GM12865 (cell line): ENCODE data around the gene HSPG2.

ENCODE experiments used
- DNase-seq: peaks from one replicate; pipeline ENCODE4 v3.0.0; 2010; ENCODE audit warnings: low read depth
- H3K4me3 ChIP-seq: 2 replicates; pipeline ENCODE4 v1.5.1; 2011; ENCODE audit warnings: mild to moderate bottlenecking, low read depth, low read length, control low read depth
- TF ChIP-seq, protein P1 (sequence below): IDR thresholded peaks from 2 replicates; pipeline ENCODE4 v1.5.1; 2011; ENCODE audit warnings: low read length, control low read depth, low read depth, inconsistent platforms; ENCODE audit not compliant: insufficient read depth; ENCODE audit errors: missing control alignments

Gene HSPG2

DNA sequence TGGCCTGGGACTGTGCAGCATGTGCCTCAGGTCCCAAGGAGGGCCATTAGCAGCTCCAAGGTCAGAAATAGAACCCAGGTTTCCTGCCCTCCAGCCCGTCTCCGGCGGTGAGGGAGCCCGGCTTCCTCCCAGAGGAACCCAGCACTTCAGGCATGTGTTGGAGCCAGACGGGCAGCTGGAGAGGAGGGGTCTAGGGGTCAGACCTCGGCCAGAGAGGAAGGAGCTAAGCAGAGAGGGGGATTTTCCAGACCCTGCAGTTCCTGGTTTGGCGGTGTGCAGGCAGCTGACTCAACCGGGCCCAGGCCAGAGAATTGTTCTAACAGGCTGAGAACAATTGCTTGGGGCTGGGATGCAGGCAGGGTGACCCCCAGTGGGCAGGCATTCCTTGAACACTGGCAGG, 37.1 kb downstream of the HSPG2 start:
- H3K4me3 ChIP-seq, result no peak overlapping the region
- no peak for DNase-seq
- TF ChIP-seq, protein P1, sequence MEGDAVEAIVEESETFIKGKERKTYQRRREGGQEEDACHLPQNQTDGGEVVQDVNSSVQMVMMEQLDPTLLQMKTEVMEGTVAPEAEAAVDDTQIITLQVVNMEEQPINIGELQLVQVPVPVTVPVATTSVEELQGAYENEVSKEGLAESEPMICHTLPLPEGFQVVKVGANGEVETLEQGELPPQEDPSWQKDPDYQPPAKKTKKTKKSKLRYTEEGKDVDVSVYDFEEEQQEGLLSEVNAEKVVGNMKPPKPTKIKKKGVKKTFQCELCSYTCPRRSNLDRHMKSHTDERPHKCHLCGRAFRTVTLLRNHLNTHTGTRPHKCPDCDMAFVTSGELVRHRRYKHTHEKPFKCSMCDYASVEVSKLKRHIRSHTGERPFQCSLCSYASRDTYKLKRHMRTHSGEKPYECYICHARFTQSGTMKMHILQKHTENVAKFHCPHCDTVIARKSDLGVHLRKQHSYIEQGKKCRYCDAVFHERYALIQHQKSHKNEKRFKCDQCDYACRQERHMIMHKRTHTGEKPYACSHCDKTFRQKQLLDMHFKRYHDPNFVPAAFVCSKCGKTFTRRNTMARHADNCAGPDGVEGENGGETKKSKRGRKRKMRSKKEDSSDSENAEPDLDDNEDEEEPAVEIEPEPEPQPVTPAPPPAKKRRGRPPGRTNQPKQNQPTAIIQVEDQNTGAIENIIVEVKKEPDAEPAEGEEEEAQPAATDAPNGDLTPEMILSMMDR, result no peak

DNA sequence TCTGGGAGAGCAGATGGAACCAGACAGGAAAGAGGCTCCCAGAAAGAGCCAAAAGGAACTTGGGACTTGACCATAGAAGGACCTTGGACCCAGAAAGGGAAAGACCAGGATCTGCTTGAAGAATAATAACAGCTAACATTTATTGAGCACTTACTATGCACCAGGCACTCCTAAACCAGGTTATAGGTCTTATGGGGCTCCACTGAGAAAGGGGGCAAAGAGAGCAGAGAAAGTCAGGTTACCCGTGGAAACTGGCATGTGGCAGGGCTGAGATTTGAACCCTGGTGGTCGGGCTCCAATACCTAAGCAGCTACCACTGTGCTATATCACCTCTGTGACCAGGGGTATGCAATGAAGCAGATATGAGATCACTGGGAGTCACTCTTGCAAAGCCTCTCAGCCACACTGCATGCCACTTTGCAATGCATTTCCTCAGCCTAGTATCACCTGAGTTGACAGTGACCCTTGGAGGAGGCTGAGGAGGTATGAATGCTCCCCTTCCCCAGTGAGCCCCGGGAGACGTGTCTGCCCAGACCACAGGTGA, 37.8 kb downstream of the HSPG2 start:
- TF ChIP-seq, protein P1, result no peak
- H3K4me3 ChIP-seq, result no peak overlapping the region
- no peak for DNase-seq

DNA sequence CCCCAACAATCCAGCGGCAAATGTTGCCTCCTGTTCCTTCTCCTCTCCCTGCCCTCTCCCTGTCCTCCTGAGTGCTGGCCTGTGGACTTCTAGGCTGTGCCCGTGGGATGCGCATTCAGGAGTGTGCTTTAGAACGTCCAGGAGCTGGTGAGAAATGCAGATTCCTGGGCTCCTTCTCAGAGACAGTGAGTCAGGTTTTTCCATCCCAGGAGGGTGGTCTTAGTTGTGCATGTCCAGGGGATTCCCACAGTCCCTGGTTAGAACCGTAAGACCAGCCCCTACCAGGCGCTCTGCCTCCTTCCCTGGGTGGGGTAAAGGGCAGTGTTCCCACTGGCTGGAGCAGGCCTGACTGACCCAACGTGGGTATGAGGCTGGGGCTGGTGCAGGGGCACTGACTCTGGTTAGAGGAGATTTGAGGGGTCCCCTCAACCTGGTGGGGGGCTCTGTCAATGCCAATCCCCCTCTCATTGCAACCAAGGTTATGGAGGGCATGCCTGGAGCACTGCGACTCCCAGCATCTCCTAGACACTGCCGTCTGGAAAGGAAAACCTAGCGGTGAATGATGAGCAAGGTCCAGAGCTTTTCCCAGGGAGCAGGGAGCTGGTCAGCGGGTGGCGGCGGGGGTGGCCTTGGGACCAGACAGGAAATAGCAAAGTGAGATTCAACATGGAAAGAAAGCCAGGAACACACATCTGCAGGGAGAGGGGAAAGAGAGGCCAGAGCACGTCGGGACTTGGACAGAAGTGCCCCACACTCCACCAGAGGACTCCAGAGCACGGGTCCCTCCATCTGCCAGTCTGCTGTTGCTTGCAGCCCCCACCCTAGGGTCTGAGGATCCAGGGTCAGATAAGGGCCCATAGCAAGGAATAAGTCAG, 38.5 kb downstream of the HSPG2 start:
- DNase-seq, result no peak
- TF ChIP-seq, protein P1, result no peak
- no peak overlapping the region for H3K4me3 ChIP-seq

DNA sequence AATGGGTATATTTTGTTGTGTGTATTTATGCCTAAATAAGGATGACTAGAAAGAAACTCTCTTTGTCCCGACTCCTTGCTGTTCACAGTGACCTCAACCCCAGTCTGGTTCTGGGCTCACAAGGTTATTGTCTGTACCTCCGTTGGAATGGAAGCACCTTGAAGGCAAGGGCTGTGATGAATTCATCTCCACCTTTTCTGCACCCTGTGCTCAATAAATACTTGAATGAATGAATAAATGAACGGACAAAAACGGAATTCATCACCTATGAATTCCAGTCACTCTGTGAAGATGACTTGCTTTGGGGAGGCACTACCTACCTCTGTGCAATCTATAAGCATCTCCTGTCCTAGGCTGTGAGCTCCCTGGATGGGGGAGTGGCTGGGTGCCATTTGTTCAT, 39.3 kb downstream of the HSPG2 start:
- TF ChIP-seq, protein P1, result no peak
- DNase-seq, result no peak

DNA sequence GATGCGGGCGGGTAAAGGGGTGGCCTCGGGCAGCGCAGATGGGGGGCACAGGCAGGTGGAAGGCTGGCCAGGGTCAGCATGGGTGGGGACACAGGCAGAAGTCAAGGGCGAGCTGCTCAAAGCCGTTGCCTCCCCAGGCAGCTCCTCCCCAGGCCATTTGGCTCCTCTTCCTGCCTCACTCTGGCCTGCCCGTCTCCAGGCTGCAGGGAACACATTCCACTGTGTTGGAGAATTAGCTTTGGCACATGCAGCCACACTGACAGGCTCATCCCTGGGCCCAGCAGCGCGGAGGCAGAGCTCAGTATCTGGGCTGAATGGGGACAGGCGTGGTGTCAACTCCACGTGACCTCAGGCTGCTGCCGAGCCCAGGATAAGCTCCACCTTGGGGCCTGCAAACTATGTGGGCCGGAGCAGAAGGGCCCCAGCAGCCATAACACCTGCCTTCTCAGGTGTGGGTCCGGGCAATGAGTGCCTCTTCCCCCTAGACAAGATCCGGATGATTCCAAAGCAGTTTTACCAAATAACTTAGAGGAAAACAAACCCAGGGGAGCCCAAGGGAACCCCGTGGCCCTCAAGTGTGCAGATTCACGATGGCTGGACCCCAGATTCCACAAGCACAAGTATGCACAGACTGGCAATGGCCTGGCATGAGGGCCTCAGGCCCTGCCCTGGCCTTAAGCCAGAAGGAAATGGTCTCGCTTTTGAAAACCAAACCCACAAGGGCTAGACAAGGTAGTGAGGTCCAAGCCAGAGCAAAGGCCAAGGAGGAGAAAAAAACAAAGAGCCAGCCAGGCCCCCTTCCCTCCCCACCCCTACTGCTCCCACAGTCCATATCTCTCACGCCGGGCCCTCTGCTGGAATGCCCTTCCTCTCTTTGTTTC, 40.2 kb downstream of the HSPG2 start:
- TF ChIP-seq, protein P1, result no peak
- DNase-seq, result no peak

More for the DNA sequence above, 39.3 kb downstream of the HSPG2 start:
- no peak overlapping the region for H3K4me3 ChIP-seq

DNA sequence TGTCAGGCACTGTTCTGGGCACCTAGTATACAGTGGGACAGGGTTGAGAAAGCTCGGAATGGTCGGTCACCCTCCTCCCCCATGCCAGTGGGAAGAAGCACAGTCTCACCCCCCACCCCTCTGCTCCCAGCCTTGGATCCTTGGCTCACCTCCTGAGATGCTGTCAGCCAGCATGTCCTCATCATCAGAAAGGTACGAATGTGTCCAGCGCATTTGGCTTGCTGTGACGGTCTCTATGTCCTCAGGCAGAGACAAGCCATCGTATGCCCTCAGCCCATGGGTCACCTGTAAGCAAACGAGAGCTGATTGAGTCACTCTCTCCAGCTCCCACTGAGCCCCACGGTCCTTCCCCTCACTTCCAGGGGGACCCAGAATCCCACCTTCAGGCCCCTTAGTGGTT, 41.1 kb downstream of the HSPG2 start:
- TF ChIP-seq, protein P1, result no peak
- no peak for DNase-seq
- H3K4me3 ChIP-seq, result no peak overlapping the region

More for the DNA sequence above, 40.2 kb downstream of the HSPG2 start:
- no peak overlapping the region for H3K4me3 ChIP-seq
